NCI-H1930 (cell line): ENCODE data around the gene SUCLG1.

ENCODE experiments used
- DNase-seq, 2 experiments: peaks; one replicate each; lab custom pipeline; 2025; lab: John Stamatoyannopoulos, UW

SUCLG1 gene

DNA sequence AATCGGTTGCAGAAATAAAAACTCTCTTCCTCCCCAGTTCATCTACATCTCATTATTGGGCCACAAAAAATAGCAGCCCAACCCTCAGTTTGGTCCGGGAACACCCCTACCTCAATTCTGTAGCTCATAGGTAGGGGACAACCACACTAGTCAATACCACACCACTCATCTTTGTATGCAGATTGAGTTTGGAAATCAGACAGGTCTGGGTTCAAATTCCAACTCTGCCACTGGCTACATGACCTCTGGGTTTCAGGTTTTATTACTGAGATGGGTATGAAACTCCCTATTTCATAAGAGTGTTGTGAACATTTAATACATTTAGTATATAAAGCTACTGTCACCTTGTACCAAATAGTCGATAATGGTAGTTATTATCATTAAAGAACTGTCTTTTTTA is 2.2 kb upstream of the SUCLG1 start:
- DNase-seq = no peak

DNA sequence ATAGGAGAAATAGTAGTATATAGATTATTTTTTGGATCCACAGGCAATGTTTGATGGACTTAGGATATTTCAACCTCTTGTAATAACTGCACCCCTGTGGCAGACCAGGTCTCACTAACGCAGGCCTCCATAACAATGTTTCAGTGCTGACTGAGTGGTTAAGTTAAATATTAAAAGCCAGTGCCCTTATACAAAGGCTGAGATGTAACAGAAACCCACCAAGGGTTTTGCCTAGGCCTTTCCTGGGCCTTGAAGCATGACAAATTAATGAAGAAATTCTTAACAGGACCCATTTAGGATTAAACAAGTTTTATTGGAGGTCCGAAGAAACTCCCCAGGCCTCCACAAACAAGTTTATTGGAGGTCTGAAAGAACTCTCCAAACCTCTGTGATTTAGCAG is 1.6 kb upstream of the SUCLG1 start:
- no peak for DNase-seq

DNA sequence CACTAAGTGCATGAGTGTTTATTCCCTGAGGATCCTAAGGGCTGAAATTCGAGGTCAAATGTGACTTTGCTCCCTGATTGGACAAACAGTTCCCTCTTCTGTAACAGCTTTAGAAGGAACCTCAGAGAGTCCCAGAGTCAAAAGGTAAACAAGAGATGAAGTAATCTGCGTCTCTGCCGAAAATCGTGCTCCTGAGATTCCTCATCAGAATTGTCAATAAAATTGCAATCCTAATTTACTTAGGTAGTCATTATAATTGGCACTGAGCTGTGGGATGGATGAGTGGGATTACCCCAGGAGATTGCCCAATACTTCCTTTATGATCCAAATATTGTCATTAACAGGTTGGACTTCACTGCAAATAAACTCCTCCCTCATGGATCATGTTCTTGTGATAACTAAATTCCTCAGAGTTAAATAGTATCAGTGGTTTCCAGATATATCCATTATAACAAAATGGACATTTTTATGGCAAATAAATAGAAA is 907 bp upstream of the SUCLG1 start:
- DNase-seq = no peak

GRCh38 chr2:84458551-84459017 is 496 bp downstream of the SUCLG1 start:
- DNase-seq = no peak

DNA sequence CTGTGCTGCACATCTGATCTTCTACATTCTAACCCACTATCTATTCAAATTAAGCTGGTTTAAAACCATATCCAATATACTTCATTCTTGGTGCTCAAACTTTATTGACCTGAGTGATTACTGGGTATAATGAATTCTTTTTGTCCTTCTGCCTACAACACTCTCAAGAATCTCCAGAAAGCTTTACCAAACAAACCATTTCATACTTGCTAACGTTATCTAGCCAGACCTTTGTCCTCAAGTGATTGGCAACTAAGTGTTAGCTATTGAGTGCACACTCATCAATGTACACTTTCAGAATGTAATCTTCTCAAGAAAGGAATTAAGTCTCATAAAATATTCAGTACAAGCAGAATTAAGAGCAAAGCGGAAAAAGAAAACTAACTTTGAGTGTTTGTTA is 1.4 kb downstream of the SUCLG1 start:
- no peak for DNase-seq

DNA sequence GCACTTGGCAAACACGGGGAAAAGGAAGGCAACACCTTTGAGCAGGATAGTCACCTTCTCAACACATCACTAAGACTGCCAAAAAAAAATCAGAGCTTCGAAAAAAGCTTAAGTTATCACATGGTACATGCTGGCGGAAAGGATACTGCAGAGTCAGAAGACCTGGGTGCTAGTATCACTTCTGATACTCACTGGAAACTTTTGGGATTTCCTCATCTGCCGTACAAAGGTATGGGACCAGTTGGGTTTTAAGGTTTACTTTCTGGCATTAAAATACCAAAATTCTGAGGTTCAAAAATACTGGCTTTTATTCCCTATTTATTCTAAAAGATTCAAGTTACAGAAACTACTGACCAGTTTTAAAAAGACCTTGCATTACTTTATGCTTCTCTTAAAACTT is 2.9 kb downstream of the SUCLG1 start:
- DNase-seq = no peak

GRCh38 chr2:84454581-84454980 is 4.5 kb downstream of the SUCLG1 start:
- DNase-seq = no peak

- no peak for DNase-seq
Observed at GRCh38 chr2:84452624-84453023, 6.5 kb downstream of the SUCLG1 start.

DNA sequence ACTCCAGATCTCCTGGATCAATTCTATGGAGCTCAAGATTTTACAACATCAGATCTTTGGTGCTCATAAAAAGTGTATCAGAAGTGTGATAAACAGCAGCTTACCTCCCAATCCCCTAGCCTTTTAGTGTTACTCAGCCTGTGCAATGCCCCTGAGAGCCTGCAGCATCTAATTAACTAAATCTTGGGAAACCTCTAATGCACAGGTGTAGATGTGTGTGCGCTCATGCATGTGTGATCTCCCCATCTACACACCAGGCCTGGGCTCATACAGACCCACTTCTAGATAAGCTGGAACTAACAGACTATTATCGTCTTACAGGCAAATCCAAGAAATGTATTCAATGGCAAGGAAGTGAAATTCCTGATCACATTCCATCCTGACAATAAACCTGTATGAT is 7.5 kb downstream of the SUCLG1 start:
- DNase-seq = no peak

GRCh38 chr2:84450288-84451227 is 8.5 kb downstream of the SUCLG1 start:
- no peak for DNase-seq

- DNase-seq = no peak
Observed at GRCh38 chr2:84449711-84450110, 9.4 kb downstream of the SUCLG1 start.

DNA sequence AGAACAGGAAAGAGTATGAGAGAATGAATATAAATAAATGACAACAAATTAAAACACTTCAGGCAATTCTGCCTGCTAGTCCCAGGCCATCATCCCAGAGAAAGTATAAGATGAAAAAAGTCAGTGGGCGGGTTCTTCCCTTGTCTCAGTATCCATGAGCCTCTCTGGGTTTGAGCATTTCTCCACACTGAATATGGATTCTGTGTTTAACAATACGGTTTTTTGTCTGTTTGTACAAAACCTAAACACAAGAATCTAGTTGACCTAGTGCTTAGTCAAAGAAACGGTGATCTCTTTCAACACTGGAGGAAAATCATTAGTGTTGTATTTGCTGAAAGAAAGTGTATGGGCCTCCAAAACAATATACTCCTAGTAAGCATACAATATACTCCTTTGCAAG is 10.0 kb downstream of the SUCLG1 start:
- DNase-seq = no peak

- DNase-seq = no peak
Observed at GRCh38 chr2:84443477-84443876, 15.6 kb downstream of the SUCLG1 start.

GRCh38 chr2:84442888-84443287 is 16.2 kb downstream of the SUCLG1 start:
- no peak for DNase-seq

DNA sequence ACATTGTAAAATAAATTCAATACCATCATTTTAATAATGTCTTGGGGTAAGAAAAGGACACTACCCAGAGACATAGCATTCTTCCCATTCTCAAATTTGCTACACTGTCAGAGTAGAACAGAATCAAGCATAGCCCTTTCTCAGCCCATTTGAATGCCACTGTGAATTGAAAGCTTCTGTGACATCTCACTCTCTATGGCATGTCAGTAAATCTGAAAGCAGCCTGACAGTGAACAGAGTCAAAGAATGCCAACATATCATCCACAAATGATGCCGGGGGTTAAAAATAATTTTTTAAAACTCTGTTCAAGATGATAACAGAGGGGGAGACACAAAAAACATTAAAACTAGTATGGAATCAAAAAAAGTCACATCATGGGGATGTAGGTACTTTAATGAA is 17.6 kb downstream of the SUCLG1 start:
- no peak for DNase-seq

DNA sequence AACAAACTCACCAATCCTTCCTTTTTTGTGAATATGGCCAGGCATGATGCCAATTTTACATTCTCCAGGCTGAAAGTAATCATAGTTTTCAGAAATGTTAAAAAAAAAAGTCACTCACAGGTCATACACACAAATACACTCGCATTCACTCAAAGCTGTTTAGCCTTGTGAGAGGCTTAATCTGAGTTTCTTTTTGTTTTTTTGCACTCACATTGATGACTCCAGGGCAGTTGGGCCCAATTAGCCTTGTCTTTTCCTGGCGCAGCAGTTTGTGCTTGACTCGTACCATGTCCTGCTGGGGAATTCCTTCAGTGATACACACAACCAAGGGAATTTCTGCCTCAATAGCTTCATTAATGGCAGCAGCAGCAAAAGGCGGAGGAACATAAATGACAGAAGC is 18.0 kb downstream of the SUCLG1 start:
- no peak for DNase-seq

- DNase-seq = no peak
Observed at GRCh38 chr2:84435345-84436025, 23.6 kb downstream of the SUCLG1 start.

DNA sequence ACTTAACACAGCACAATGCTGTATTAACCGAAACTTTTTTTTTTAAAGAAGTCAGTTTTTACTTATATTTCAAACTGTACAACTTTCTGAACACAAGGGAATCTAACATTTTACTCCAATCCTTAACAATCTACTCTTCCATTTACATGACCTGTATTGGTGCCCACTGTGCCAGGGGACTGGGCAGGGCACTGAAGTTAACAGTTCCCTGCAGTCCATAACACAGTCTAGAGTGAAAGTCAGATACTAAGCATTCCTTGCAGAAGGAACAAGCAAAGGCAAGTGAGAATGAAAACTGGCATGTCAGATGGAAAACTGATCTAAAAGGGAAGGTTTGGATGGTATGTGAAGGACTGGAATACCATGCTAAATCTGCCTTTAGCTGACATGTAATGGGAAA is 29.8 kb downstream of the SUCLG1 start:
- no peak for DNase-seq

DNA sequence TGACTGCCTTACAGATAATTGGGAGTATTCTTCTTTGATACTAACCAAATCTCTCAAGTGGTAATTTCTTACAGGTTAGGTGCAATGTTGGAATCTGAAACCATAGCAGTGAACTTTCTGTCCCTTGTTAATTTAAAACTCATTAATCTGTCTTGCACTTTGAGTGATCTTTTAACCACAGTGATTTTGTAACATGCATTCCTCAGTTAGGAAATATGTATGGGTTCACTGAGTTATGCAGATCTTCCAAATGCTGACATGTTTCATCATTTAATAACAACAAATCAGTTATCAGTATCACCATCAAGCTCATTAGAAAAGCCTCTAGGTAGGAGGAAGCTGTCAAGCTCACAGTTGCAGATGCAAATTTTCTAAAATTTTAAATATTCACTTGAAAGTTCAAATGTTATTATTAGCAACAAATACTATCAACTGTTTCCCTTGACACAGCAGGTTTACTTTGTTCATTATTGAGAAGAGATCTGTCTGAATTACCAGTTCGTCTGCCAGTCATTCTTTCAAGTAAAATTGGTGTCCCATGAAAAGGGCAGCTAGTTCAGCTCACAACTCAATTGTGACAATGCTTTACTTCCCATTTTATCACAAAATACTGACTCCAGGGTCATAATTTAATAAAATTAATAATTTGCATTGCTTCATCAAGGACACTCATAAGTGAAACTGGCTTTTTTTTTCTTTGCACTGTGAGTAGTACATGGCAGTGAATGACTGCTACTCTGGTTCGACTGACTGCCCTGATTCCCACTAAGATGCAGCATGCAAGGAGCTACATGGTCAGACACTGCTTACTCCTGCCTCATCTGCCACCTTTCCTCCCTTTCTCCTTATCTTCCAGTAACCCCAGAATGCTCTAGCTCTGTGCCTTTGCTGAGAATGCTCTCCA is 31.6 kb downstream of the SUCLG1 start:
- DNase-seq = no peak

- DNase-seq = no peak
Observed at GRCh38 chr2:84425310-84425709, 33.8 kb downstream of the SUCLG1 start.

GRCh38 chr2:84424152-84424551 is 34.9 kb downstream of the SUCLG1 start:
- no peak for DNase-seq

- DNase-seq = no peak
Observed at GRCh38 chr2:84421791-84422190, 37.3 kb downstream of the SUCLG1 start.
